Peyer's patch (tissue), 4 donors: ENCODE results near the gene STX18. TPM values are rescaled to one million over a fixed set of nuclear protein-coding genes. Genes with fewer than 3 reads are reported as not detected.
"Not testable (repeated sequence)": the region's sequence is repeated elsewhere in the genome, so short reads cannot be mapped to it uniquely, and the experiment has no call there.

Source experiments
- DNase-seq, 3 donors: peaks; one replicate each; pipeline ENCODE4 v3.0.0-alpha.2; 2017 to 2019
- H3K27ac ChIP-seq, 4 donors: fragments of 200-600 bp; sonication (generic); one replicate each; pipeline ENCODE4 v1.5.1; 2016 to 2019
- H3K27me3 ChIP-seq, 2 donors: fragments of 200-600 bp; sonication (generic); one replicate each; pipeline ENCODE4 v1.5.1; 2019
- H3K36me3 ChIP-seq, 3 donors: fragments of 200-600 bp; sonication (generic); one replicate each; pipeline ENCODE4 v1.5.1; 2016 to 2019
- H3K4me1 ChIP-seq, 4 donors: fragments of 200-600 bp; sonication (generic); one replicate each; pipeline ENCODE4 v1.5.1; 2016 to 2019
- H3K4me3 ChIP-seq, 4 donors: fragments of 200-600 bp; sonication (generic); 1 replicate in 3 of 4; 2 replicates in 1 of 4; pipeline ENCODE4 v1.5.1; 2016 to 2019; ENCODE audit warnings: mild to moderate bottlenecking in 1 of 4
- H3K9me3 ChIP-seq, 4 donors: fragments of 200-600 bp; sonication (generic); one replicate each; pipeline ENCODE4 v1.5.1; 2016 to 2019; ENCODE audit warnings: mild to moderate bottlenecking in 1 of 4
- CTCF ChIP-seq, 6 experiments: fragments of 450-650 bp in 4 of 6; fragments of 200-600 bp in 2 of 6; sonication (generic) in 1 of 6; IDR thresholded peaks; one replicate each; pipeline ENCODE4 v1.5.1; 2017 to 2019; ENCODE audit warnings: antibody characterized with exemption in 6 of 6, mild to moderate bottlenecking in 3 of 6, moderate library complexity in 1 of 6
- POLR2A ChIP-seq, 2 donors: fragments of 450-650 bp; IDR thresholded peaks; one replicate each; pipeline ENCODE4 v1.5.1; 2017; ENCODE audit warnings: antibody characterized with exemption in 2 of 2, mild to moderate bottlenecking in 2 of 2, moderate library complexity in 2 of 2
- total RNA-seq, 4 donors: library from RNA; depleted of rRNA; stranded (reverse); fragments of >200 nt; gene quantifications; one replicate each; pipeline ENCODE4 v1.1.0, GENCODE V29; 2016

The STX18 gene
- total RNA-seq, 4 donors from 2014 or later, result 33.0 to 56.0 (median 42.3) TPM

DNA sequence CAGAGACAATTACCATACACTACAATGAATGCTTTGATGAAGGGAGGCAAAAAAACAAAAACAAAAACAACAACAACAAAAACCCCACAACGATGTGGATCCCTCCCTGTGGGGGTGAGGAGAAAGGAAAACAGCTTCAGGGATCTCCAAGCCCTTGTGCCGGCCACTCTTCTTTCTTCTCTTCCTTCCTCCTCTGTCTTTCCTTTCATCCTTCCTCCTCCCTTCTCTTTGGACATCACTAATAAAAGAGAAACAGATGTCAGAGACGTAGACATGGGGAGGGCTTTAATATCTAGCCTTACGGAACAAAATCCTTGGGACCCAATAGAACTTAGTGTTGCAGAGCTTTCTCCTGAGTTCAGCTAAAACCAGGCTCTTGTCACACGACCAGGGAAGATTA, 18.8 kb upstream of the STX18 start:
- Histone ChIP-seq H3K4me1 (no peaks in the 10 kb centered on the region), H3K27ac (no peak overlapping the region), H3K27me3 (no peaks in the 10 kb centered on the region), H3K9me3 (no peaks in the 10 kb centered on the region), H3K36me3 (no peaks in the 10 kb centered on the region), H3K4me3 (no peak overlapping the region)
- TF ChIP-seq POLR2A (IDR thresholded peaks at IDR 0.05), result no peak
- no peak for TF ChIP-seq CTCF (IDR thresholded peaks at IDR 0.05)
- no peak for DNase-seq

GRCh38 chr4:4560136-4560535, 18.3 kb upstream of the STX18 start:
- TF ChIP-seq POLR2A (IDR thresholded peaks at IDR 0.05) (no peak), CTCF (IDR thresholded peaks at IDR 0.05) (no peak)
- Histone ChIP-seq H3K27me3 (no peaks in the 10 kb centered on the region), H3K4me1 (no peaks in the 10 kb centered on the region), H3K9me3 (no peaks in the 10 kb centered on the region), H3K4me3 (no peak overlapping the region), H3K27ac (no peak overlapping the region), H3K36me3 (no peaks in the 10 kb centered on the region)
- no peak for DNase-seq

DNA sequence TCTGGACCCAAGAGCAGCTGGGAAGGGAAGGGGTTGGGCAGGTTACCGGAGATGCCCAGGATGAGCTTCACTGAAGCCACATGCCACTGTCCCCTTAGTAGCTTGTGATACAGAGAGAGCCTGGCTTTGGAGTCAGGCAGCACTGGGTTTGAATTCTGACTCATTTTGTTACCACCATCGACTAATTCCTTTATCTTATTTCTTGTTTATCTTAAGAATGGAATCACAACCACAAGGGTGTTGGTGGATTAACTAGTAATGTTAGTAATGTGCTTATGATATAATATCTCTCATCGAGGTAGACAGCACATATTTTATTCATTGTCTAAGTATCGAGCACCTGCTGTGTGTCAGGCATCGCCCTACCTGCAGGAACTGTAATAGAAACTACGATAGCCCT, 17.7 kb upstream of the STX18 start:
- no peak for DNase-seq
- Histone ChIP-seq H3K27ac (no peak overlapping the region), H3K27me3 (no peaks in the 10 kb centered on the region), H3K4me3 (no peak overlapping the region), H3K9me3 (no peaks in the 10 kb centered on the region), H3K36me3 (no peaks in the 10 kb centered on the region), H3K4me1 (no peaks in the 10 kb centered on the region)
- TF ChIP-seq POLR2A (IDR thresholded peaks at IDR 0.05), result no peak
- TF ChIP-seq CTCF (IDR thresholded peaks at IDR 0.05), result no peak

GRCh38 chr4:4558881-4559280, 17.0 kb upstream of the STX18 start:
- no peak for TF ChIP-seq POLR2A (IDR thresholded peaks at IDR 0.05)
- no peak for TF ChIP-seq CTCF (IDR thresholded peaks at IDR 0.05)
- no peak overlapping the region for H3K27ac ChIP-seq
- no peak for DNase-seq
- H3K9me3 ChIP-seq, result no peaks in the 10 kb centered on the region
- H3K4me3 ChIP-seq, result no peak overlapping the region
- no peaks in the 10 kb centered on the region for H3K27me3 ChIP-seq
- no peaks in the 10 kb centered on the region for H3K4me1 ChIP-seq
- H3K36me3 ChIP-seq, result no peaks in the 10 kb centered on the region

DNA sequence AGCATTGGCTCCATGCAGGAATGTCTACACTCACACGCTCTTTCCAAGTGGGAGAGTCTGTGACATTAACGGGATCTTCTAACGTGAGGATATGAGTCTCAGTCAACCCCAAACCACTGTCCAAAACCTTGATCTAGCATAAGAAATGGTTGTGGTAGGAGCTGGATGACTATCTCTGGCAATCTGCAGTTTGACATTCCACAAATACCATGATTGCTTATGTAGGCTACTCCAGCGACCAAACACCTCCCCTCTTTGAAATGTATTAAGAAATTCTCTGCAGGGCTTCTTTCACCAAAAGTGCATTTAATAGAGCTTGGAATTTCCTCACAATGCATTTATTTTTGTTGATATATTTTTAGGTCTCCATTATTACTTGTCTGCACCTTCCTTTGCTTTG, 14.1 kb upstream of the STX18 start:
- H3K4me1 ChIP-seq, result no peaks in the 10 kb centered on the region
- H3K9me3 ChIP-seq, result no peaks in the 10 kb centered on the region
- TF ChIP-seq POLR2A (IDR thresholded peaks at IDR 0.05), result no peak
- no peak for TF ChIP-seq CTCF (IDR thresholded peaks at IDR 0.05)
- H3K36me3 ChIP-seq, result no peaks in the 10 kb centered on the region
- H3K27me3 ChIP-seq, result no peaks in the 10 kb centered on the region
- no peak overlapping the region for H3K27ac ChIP-seq
- DNase-seq, result no peak
- no peak overlapping the region for H3K4me3 ChIP-seq

GRCh38 chr4:4554234-4554633, 12.4 kb upstream of the STX18 start:
- Histone ChIP-seq H3K27ac (no peak overlapping the region), H3K27me3 (no peaks in the 10 kb centered on the region), H3K9me3 (no peaks in the 10 kb centered on the region), H3K4me1 (no peaks in the 10 kb centered on the region), H3K36me3 (no peaks in the 10 kb centered on the region), H3K4me3 (no peak overlapping the region)
- TF ChIP-seq POLR2A (IDR thresholded peaks at IDR 0.05), result no peak
- TF ChIP-seq CTCF (IDR thresholded peaks at IDR 0.05), result no peak
- DNase-seq, result no peak

DNA sequence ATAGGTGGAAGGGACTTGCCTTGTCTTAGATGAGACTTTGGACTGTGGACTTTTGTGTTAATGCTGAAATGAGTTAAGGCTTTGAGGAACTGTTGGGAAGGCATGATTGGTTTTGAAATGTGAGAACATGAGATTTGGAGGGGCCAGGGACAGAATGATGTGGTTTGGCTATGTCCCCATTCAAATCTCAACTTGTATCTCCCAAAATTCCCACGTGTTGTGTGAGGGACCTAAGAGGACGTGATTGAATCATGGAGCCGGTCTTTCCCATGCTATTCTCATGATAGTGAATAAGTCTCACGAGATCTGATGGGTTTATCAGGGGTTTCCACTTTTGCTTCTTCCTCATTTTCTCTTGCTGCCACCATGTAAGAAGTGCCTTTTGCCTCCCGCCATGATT, 10.2 kb upstream of the STX18 start:
- not testable (repeated sequence) for H3K27ac ChIP-seq, H3K4me3 ChIP-seq, H3K9me3 ChIP-seq, H3K27me3 ChIP-seq, DNase-seq, H3K4me1 ChIP-seq, H3K36me3 ChIP-seq

- not testable (repeated sequence) for H3K9me3 ChIP-seq, DNase-seq, H3K4me1 ChIP-seq, H3K27ac ChIP-seq, H3K4me3 ChIP-seq, H3K36me3 ChIP-seq, H3K27me3 ChIP-seq
Measured at GRCh38 chr4:4550161-4550560, 8.3 kb upstream of the STX18 start.
